GM12878 (cell line): Measurements from ENCODE around the gene CD2. TPM values are rescaled to one million over a fixed set of nuclear protein-coding genes. Genes with fewer than 3 reads are reported as not detected.
A peak's percentile ranks its signal among the peaks of the same experiment; 100 is the strongest.

ENCODE experiments used
- ATAC-seq: fragments of 200-7000 bp; cut with Tn5 transposase; 3 replicates; pipeline ENCODE4 v1.9.1; 2020; ENCODE audit warnings: mild to moderate bottlenecking, moderate library complexity
- BruUV-seq: library from RNA; stranded (reverse); fragments of 400-500 nt; replicated peaks from 2 replicates; lab custom pipeline; 2021; lab: Mats Ljungman, UMichigan
- CTCF ChIA-PET: fragments of 300-600 bp; sonication (Branson Sonifier 250); formaldehyde crosslinking; extraction: SDS; loops from one replicate; lab custom pipeline; 2021; ENCODE audit warnings: inconsistent platforms; lab: Yijun Ruan, JAX
- POLR2A ChIA-PET: fragments of 350-600 bp; formaldehyde crosslinking; extraction: SDS; loops from one replicate; lab custom pipeline; 2021; ENCODE audit warnings: inconsistent platforms; lab: Charles Lee
- RAD21 ChIA-PET: fragments of 300-600 bp; sonication (Branson Sonifier 250); formaldehyde crosslinking; loops from one replicate; lab custom pipeline; 2023; ENCODE audit warnings: antibody characterized with exemption; ENCODE audit not compliant: unreplicated experiment; lab: Charles Lee
- SMC1A ChIA-PET: fragments of 300-600 bp; sonication (Branson Sonifier 250); formaldehyde crosslinking; loops from one replicate; lab custom pipeline; 2023; ENCODE audit not compliant: unreplicated experiment, uncharacterized antibody; lab: Charles Lee
- DNase-seq: peaks from one replicate; pipeline ENCODE4 v3.0.0-alpha.2; 2011; ENCODE audit warnings: low read depth, low spot score
- FAIRE-seq: peaks from 3 replicates; lab custom pipeline; 2011; peaks lifted over from hg19 to GRCh38; lab: Jason Lieb, UNC
- H2AFZ ChIP-seq: 2 replicates; pipeline ENCODE4 v1.6.0; 2011; ENCODE audit warnings: low read depth, low read length, control low read depth; ENCODE audit not compliant: control insufficient read depth
- H3K27ac ChIP-seq: 2 replicates; pipeline ENCODE4 v1.5.1; 2011; ENCODE audit warnings: control low read depth; ENCODE audit not compliant: control insufficient read depth, insufficient read depth
- H3K27me3 ChIP-seq, 2 experiments: replicated peaks in 1 of 2; 2 replicates each; pipeline versions ENCODE4 v1.6.0 to v1.6.1; 2011; ENCODE audit warnings: low read length in 1 of 2; ENCODE audit not compliant: control insufficient read depth in 2 of 2, insufficient read depth in 2 of 2
- H3K36me3 ChIP-seq, 2 experiments: 2 replicates each; pipeline ENCODE4 v1.5.1; 2011; ENCODE audit warnings: low read length in 1 of 2; ENCODE audit not compliant: control insufficient read depth in 2 of 2, insufficient read depth in 2 of 2
- H3K4me1 ChIP-seq: 2 replicates; pipeline ENCODE4 v1.6.1; 2011; ENCODE audit warnings: mild to moderate bottlenecking, low read length, moderate library complexity, mixed read lengths; ENCODE audit not compliant: control insufficient read depth, insufficient read depth
- H3K4me2 ChIP-seq: 2 replicates; pipeline ENCODE4 v1.6.0; 2011; ENCODE audit warnings: control low read depth; ENCODE audit not compliant: control insufficient read depth, insufficient read depth
- H3K4me3 ChIP-seq: fragments of 200-600 bp; sonication (generic); 2 replicates; pipeline ENCODE4 v1.5.1; 2016
- H3K79me2 ChIP-seq: 2 replicates; pipeline ENCODE4 v1.6.0; 2011; ENCODE audit warnings: low read length; ENCODE audit not compliant: control insufficient read depth, insufficient read depth
- H3K9ac ChIP-seq: 2 replicates; pipeline ENCODE4 v1.8.0; 2011; ENCODE audit warnings: low read length, control low read depth, mixed read lengths; ENCODE audit not compliant: control insufficient read depth, insufficient read depth
- H3K9me3 ChIP-seq: replicated peaks from 3 replicates; pipeline ENCODE4 v1.5.1; 2011; ENCODE audit warnings: mild to moderate bottlenecking, low read length; ENCODE audit not compliant: control insufficient read depth, insufficient read depth
- H4K20me1 ChIP-seq: 2 replicates; pipeline ENCODE4 v1.6.0; 2011; ENCODE audit not compliant: control insufficient read depth, insufficient read depth
- BHLHE40 ChIP-seq, 2 experiments: fragments of 450-650 bp in 1 of 2; IDR thresholded peaks; 2 replicates each; pipeline ENCODE4 v1.6.1; 2011 to 2017; ENCODE audit warnings: low read depth in 2 of 2, borderline replicate concordance in 1 of 2, improper control_type of control experiment in 1 of 2, low read length in 1 of 2, mild to moderate bottlenecking in 1 of 2
- BMI1 ChIP-seq: fragments of 450-650 bp; IDR thresholded peaks from 2 replicates; pipeline ENCODE4 v1.6.1; 2016; ENCODE audit warnings: mild to moderate bottlenecking, moderate library complexity, borderline replicate concordance
- CEBPB ChIP-seq, 2 experiments: fragments of 150-350 bp in 1 of 2; IDR thresholded peaks; 2 replicates each; pipeline ENCODE4 v1.6.1; 2012 to 2014; ENCODE audit warnings: low read depth in 2 of 2, low read length in 2 of 2, borderline replicate concordance in 1 of 2, inconsistent platforms in 1 of 2
- EED ChIP-seq: sonication (generic); IDR thresholded peaks from 2 replicates; pipeline ENCODE4 v1.6.1; 2016; ENCODE audit warnings: antibody characterized with exemption, low read depth
- ETV6 ChIP-seq, 2 experiments: fragments of 450-650 bp in 1 of 2; IDR thresholded peaks in 1 of 2; conservative IDR thresholded peaks in 1 of 2; 2 replicates each; pipeline ENCODE4 v1.6.1; 2014; ENCODE audit warnings: antibody characterized with exemption in 1 of 2, borderline replicate concordance in 1 of 2, low read depth in 1 of 2, mild to moderate bottlenecking in 1 of 2, moderate library complexity in 1 of 2
- SMARCA5 ChIP-seq: fragments of 450-650 bp; IDR thresholded peaks from 2 replicates; pipeline ENCODE4 v1.6.1; 2017; ENCODE audit warnings: mild to moderate bottlenecking
- WGBS: methylation state at CpG from one replicate; pipeline ENCODE4 v1.1.6; 2016; ENCODE audit warnings: low lambda C conversion rate; ENCODE audit not compliant: insufficient replicate concordance, insufficient coverage; ENCODE audit errors: missing lambda C conversion rate; 5-methylcytosine and 5-hydroxymethylcytosine counted together
- in situ Hi-C: fragments of 300-500 bp; cut with MboI; formaldehyde crosslinking; loops from 9 replicates; pipeline ENCODE4 v1.14.3; 2018; ENCODE audit warnings: mixed read lengths
- intact Hi-C: fragments of 100-400 bp; cut with micrococcal nuclease; formaldehyde crosslinking; loops from one replicate; pipeline ENCODE4 v1.14.2; 2022; ENCODE audit not compliant: unreplicated experiment
- polyA plus RNA-seq, 11 experiments: library from polyadenylated mRNA; depleted of rRNA in 4 of 11; unstranded in 6 of 11; stranded (reverse) in 5 of 11; fragments of >200 nt; fragmentation: Nextera tagmentation in 4 of 11; fragmentation: Illumina TruSeq in 1 of 11; extraction: Ambion mirVana in 4 of 11; extraction: Trizol in 1 of 11; gene quantifications; 1 replicate in 1 of 11; 2 replicates in 10 of 11; pipeline versions ENCODE4 v1.2.1 to v1.2.3, GENCODE V29; 2011 to 2016; ENCODE audit warnings: inconsistent platforms in 2 of 11, missing spikeins in 2 of 11, low read depth in 1 of 11
- total RNA-seq, 4 experiments: library from RNA; depleted of rRNA in 3 of 4; stranded (reverse); fragments of >200 nt in 3 of 4; fragmentation: Illumina TruSeq in 1 of 4; extraction: Trizol in 1 of 4; gene quantifications; 2 replicates each; pipeline versions ENCODE4 v1.2.1 to v1.2.3, GENCODE V29; 2013 to 2021

The CD2 gene
- total and polyA plus RNA-seq, 10 of the 15 experiments (the other 5 are each of a cell fraction or from before 2014, with no cell fraction given): 0.15 to 4.3 (median 2.8) TPM

- 0% methylated on average over 2 of the region's 2 CpGs for WGBS
- Histone ChIP-seq H3K36me3 (no peaks in the 10 kb centered on the region), H4K20me1 (no peaks in the 10 kb centered on the region; the same call in 1 of the 2 replicates), H3K9me3 (no peaks in the 10 kb centered on the region), H2AFZ (no peak overlapping the region), H3K4me3 (no peak overlapping the region), H3K27ac (no peak overlapping the region), H3K27me3 (no peaks in the 10 kb centered on the region), H3K79me2 (no peaks in the 10 kb centered on the region), H3K4me1 (no peaks in the 10 kb centered on the region), H3K9ac (no peak overlapping the region), H3K4me2 (no peak overlapping the region)
- no TSS peak for BruUV-seq
- ChIA-PET RAD21 (no interaction called here), CTCF (interaction anchor here (0.5 to 6.2 kb wide), 3 partner anchors 13 to 39 kb away, joined by 3 to 39 read pairs (median 6); no protein-coding TSS in a partner anchor), POLR2A (interaction anchor here (1.2 kb wide), 1 partner anchor 44 kb away, joined by 4 read pairs; the partner anchor contains the start of gene IGSF3), SMC1A (interaction anchor here (0.7 kb wide), 1 partner anchor 9 kb away, joined by 3 read pairs; no protein-coding TSS in a partner anchor)
- no peak for FAIRE-seq
- peak; percentile 78 for ATAC-seq
- no peak for TF ChIP-seq SMARCA5
- no peak for TF ChIP-seq BMI1
- intact Hi-C loops: no loop called here
- in situ Hi-C loops: no loop called here
- DNase-seq: no peak
Measured at GRCh38 chr1:116711263-116711840, 42.9 kb upstream of the CD2 start.

- CTCF ChIA-PET: interaction anchor here (1.3 to 6.2 kb wide), 3 partner anchors 12 to 138 kb away, joined by 3 to 39 read pairs (median 6); no protein-coding TSS in a partner anchor
- Histone ChIP-seq H3K9me3 (peaks cover 2% of the 10 kb centered on the region; the same call in 2 of the 3 replicates), H4K20me1 (no peaks in the 10 kb centered on the region; the same call in 1 of the 2 replicates), H3K27me3 (no peaks in the 10 kb centered on the region), H2AFZ (no peak overlapping the region), H3K4me1 (no peaks in the 10 kb centered on the region), H3K27ac (no peak overlapping the region), H3K79me2 (no peaks in the 10 kb centered on the region), H3K9ac (no peak overlapping the region), H3K4me2 (no peak overlapping the region), H3K4me3 (no peak overlapping the region), H3K36me3 (no peaks in the 10 kb centered on the region)
- TF ChIP-seq EED (peak; percentile 60), SMARCA5 (no peak), ETV6 (conservative IDR thresholded peaks at IDR 0.05 in 1 of 2, IDR thresholded peaks at IDR 0.05 in 1 of 2; ENCODE audit: borderline replicate concordance in 1 of 2, low read depth in 1 of 2) (peak in 1 of 2 experiments; percentile 56; a peak in 1 of 4 replicates), CEBPB (IDR thresholded peaks at IDR 0.05; ENCODE audit: borderline replicate concordance in 1 of 2, low read depth in 2 of 2, low read length in 2 of 2) (no peak), BHLHE40 (IDR thresholded peaks at IDR 0.05; ENCODE audit: borderline replicate concordance in 1 of 2, low read depth in 2 of 2, low read length in 1 of 2) (no peak)
- RAD21 ChIA-PET: interaction anchor here (0.9 kb wide), 1 partner anchor 40 kb away, joined by 3 read pairs; no protein-coding TSS in a partner anchor
- FAIRE-seq (no peak), ATAC-seq (no peak), DNase-seq (no peak)
- SMC1A ChIA-PET: no interaction called here
- intact Hi-C loops (no loop called here), in situ Hi-C loops (no loop called here)
- WGBS: 43% methylated on average over 6 of the region's 6 CpGs
- POLR2A ChIA-PET: interaction anchor here (1.2 kb wide), 1 partner anchor 45 kb away, joined by 4 read pairs; the partner anchor contains the start of gene IGSF3
- no TSS peak for BruUV-seq
Measured at GRCh38 chr1:116712510-116712909, 41.7 kb upstream of the CD2 start.
